HepG2 (cell line): ENCODE measurements around the gene ANKRD11. TPM values are rescaled to one million over a fixed set of nuclear protein-coding genes. Genes with fewer than 3 reads are reported as not detected.

ENCODE experiments used
- CHD2 ChIP-seq: IDR thresholded peaks from 2 replicates; pipeline ENCODE4 v1.6.1; 2011; ENCODE audit warnings: low read depth, low read length, improper control_type of control experiment
- FOXA3 ChIP-seq: IDR thresholded peaks from 2 replicates; pipeline ENCODE4 v1.6.1; 2016; ENCODE audit warnings: missing genetic modification reagents, missing compliant biosample characterization
- MBD4 ChIP-seq: IDR thresholded peaks from 2 replicates; pipeline ENCODE4 v1.6.1; 2012; ENCODE audit warnings: low read length, inconsistent platforms, borderline replicate concordance
- MEF2D ChIP-seq: sonication (generic); formaldehyde crosslinking; IDR thresholded peaks from 2 replicates; pipeline ENCODE4 v1.5.1; 2020; ENCODE audit warnings: mild to moderate bottlenecking, missing genetic modification reagents
- NR2C2 ChIP-seq: sonication (generic); formaldehyde crosslinking; IDR thresholded peaks from 2 replicates; pipeline ENCODE4 v1.4.0; 2020; ENCODE audit warnings: missing genetic modification reagents, mild to moderate bottlenecking, moderate library complexity, borderline replicate concordance
- SOX5 ChIP-seq: IDR thresholded peaks from 2 replicates; pipeline ENCODE4 v1.6.1; 2016; ENCODE audit warnings: borderline replicate concordance
- SP2 ChIP-seq: sonication (generic); formaldehyde crosslinking; IDR thresholded peaks from 2 replicates; pipeline ENCODE4 v1.5.1; 2020; ENCODE audit warnings: mild to moderate bottlenecking, missing genetic modification reagents
- TGIF2 ChIP-seq: IDR thresholded peaks from 2 replicates; pipeline ENCODE4 v1.6.1; 2016; ENCODE audit warnings: control low read depth, missing compliant biosample characterization
- TSC22D2 ChIP-seq: sonication (generic); formaldehyde crosslinking; IDR thresholded peaks from 2 replicates; pipeline ENCODE4 v1.5.1; 2020; ENCODE audit warnings: missing genetic modification reagents, mild to moderate bottlenecking, borderline replicate concordance
- ZNF224 ChIP-seq: sonication (generic); formaldehyde crosslinking; IDR thresholded peaks from 2 replicates; pipeline ENCODE4 v1.5.0; 2020; ENCODE audit warnings: mild to moderate bottlenecking, missing genetic modification reagents
- ZNF414 ChIP-seq: sonication (generic); formaldehyde crosslinking; IDR thresholded peaks from 2 replicates; pipeline ENCODE4 v1.5.0; 2020; ENCODE audit warnings: missing genetic modification reagents
- ZSCAN29 ChIP-seq: sonication (generic); formaldehyde crosslinking; conservative IDR thresholded peaks from 2 replicates; pipeline ENCODE4 v1.4.0; 2020; ENCODE audit warnings: mild to moderate bottlenecking, missing genetic modification reagents
- ZXDC ChIP-seq: sonication (generic); formaldehyde crosslinking; IDR thresholded peaks from 2 replicates; pipeline ENCODE4 v1.5.0; 2020; ENCODE audit warnings: mild to moderate bottlenecking, missing genetic modification reagents
- polyA plus RNA-seq, 8 experiments: library from polyadenylated mRNA; depleted of rRNA in 3 of 8; stranded (reverse) in 7 of 8; unstranded in 1 of 8; fragments of >200 nt; fragmentation: Illumina TruSeq in 4 of 8; extraction: Trizol in 4 of 8; gene quantifications; 2 replicates each; pipeline versions ENCODE4 v1.2.1 to v1.2.3, GENCODE V29; 2011 to 2016; ENCODE audit warnings: low read depth in 4 of 8, missing spikeins in 1 of 8, mixed read lengths in 1 of 8; ENCODE audit not compliant: insufficient read depth in 1 of 8
- total RNA-seq, 5 experiments: library from RNA; depleted of rRNA; stranded (reverse); fragments of >200 nt; fragmentation: Illumina TruSeq; extraction: Trizol; gene quantifications; 2 replicates each; pipeline ENCODE4 v1.2.3, GENCODE V29; 2016; ENCODE audit warnings: low read depth in 1 of 5
- TF ChIP-seq, protein P1 (sequence below): sonication (generic); formaldehyde crosslinking; IDR thresholded peaks from 2 replicates; pipeline ENCODE4 v1.4.0; 2020; ENCODE audit warnings: mild to moderate bottlenecking, missing genetic modification reagents, borderline replicate concordance
- TF ChIP-seq, protein P2 (sequence below): sonication (generic); formaldehyde crosslinking; IDR thresholded peaks from 2 replicates; pipeline ENCODE4 v1.4.0; 2020; ENCODE audit warnings: mild to moderate bottlenecking, missing genetic modification reagents

Gene ANKRD11
- total and polyA plus RNA-seq, 2 of the 13 experiments (the other 11 are each of a cell fraction or from before 2014, with no cell fraction given), result 21.4 to 38.4 TPM

DNA sequence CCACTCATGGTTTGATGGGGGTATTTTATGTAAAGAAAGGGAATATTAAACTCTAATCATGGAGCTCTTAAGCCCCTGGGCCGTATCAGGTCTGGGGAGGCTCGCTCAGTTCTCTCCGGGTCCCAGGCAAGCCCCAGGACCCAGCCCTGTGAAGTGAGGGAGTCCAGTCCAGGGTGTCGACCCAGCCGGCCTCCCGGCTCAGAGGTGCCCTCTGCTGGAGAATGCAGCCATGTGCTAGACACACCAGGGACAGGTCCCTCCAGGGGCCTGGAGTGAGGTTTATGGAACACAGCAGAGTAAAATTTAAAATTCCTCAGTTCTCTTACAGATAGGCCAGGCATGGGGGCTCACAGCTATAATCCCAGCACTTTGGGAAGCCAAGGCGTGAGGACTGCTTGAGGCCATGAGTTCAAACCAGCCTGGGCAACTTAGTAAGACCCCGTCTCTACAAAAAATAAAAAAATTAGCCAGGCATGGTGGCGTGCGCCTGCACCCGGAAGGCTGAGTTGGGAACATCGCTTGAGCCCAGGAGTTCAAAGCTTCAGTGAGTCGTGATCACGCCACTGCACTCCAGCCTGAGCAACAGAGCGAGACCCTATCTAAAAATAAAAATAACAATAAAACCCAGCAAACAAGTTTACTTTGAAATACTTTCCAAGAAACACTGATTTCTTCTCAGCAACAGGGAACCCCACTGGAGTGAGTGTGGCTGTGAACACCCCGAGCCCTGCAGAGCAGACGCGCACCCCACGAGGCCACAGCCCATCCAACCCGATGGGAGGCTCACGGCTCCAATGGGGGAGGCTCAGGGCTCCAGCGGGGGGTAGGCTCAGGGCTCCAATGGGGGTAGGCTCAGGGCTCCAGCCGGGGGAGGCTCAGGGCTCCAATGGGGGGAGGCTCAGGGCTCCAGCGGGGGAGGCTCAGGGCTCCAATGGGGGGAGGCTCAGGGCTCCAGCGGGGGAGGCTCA lies 200.6 kb downstream of the ANKRD11 start (continued):
- TF ChIP-seq TSC22D2 (peak; percentile 64; the same call in 1 of the 2 replicates), NR2C2 (no peak), ZNF224 (CRISPR knock-in tag) (no peak), ZSCAN29 (no peak), ZXDC (CRISPR knock-in tag) (no peak), MEF2D (CRISPR knock-in tag) (no peak), CHD2 (no peak), SOX5 (no peak), SP2 (CRISPR knock-in tag) (no peak), MBD4 (no peak), TGIF2 (CRISPR knock-in tag) (no peak), ZNF414 (no peak), FOXA3 (CRISPR knock-in tag) (no peak)
- TF ChIP-seq, protein P1, sequence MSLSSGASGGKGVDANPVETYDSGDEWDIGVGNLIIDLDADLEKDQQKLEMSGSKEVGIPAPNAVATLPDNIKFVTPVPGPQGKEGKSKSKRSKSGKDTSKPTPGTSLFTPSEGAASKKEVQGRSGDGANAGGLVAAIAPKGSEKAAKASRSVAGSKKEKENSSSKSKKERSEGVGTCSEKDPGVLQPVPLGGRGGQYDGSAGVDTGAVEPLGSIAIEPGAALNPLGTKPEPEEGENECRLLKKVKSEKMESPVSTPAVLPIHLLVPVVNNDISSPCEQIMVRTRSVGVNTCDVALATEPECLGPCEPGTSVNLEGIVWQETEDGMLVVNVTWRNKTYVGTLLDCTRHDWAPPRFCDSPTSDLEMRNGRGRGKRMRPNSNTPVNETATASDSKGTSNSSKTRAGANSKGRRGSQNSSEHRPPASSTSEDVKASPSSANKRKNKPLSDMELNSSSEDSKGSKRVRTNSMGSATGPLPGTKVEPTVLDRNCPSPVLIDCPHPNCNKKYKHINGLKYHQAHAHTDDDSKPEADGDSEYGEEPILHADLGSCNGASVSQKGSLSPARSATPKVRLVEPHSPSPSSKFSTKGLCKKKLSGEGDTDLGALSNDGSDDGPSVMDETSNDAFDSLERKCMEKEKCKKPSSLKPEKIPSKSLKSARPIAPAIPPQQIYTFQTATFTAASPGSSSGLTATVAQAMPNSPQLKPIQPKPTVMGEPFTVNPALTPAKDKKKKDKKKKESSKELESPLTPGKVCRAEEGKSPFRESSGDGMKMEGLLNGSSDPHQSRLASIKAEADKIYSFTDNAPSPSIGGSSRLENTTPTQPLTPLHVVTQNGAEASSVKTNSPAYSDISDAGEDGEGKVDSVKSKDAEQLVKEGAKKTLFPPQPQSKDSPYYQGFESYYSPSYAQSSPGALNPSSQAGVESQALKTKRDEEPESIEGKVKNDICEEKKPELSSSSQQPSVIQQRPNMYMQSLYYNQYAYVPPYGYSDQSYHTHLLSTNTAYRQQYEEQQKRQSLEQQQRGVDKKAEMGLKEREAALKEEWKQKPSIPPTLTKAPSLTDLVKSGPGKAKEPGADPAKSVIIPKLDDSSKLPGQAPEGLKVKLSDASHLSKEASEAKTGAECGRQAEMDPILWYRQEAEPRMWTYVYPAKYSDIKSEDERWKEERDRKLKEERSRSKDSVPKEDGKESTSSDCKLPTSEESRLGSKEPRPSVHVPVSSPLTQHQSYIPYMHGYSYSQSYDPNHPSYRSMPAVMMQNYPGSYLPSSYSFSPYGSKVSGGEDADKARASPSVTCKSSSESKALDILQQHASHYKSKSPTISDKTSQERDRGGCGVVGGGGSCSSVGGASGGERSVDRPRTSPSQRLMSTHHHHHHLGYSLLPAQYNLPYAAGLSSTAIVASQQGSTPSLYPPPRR, result 0 out of 2 replicates have a peak, but pooled peaks have one; percentile 22
- TF ChIP-seq, protein P2, sequence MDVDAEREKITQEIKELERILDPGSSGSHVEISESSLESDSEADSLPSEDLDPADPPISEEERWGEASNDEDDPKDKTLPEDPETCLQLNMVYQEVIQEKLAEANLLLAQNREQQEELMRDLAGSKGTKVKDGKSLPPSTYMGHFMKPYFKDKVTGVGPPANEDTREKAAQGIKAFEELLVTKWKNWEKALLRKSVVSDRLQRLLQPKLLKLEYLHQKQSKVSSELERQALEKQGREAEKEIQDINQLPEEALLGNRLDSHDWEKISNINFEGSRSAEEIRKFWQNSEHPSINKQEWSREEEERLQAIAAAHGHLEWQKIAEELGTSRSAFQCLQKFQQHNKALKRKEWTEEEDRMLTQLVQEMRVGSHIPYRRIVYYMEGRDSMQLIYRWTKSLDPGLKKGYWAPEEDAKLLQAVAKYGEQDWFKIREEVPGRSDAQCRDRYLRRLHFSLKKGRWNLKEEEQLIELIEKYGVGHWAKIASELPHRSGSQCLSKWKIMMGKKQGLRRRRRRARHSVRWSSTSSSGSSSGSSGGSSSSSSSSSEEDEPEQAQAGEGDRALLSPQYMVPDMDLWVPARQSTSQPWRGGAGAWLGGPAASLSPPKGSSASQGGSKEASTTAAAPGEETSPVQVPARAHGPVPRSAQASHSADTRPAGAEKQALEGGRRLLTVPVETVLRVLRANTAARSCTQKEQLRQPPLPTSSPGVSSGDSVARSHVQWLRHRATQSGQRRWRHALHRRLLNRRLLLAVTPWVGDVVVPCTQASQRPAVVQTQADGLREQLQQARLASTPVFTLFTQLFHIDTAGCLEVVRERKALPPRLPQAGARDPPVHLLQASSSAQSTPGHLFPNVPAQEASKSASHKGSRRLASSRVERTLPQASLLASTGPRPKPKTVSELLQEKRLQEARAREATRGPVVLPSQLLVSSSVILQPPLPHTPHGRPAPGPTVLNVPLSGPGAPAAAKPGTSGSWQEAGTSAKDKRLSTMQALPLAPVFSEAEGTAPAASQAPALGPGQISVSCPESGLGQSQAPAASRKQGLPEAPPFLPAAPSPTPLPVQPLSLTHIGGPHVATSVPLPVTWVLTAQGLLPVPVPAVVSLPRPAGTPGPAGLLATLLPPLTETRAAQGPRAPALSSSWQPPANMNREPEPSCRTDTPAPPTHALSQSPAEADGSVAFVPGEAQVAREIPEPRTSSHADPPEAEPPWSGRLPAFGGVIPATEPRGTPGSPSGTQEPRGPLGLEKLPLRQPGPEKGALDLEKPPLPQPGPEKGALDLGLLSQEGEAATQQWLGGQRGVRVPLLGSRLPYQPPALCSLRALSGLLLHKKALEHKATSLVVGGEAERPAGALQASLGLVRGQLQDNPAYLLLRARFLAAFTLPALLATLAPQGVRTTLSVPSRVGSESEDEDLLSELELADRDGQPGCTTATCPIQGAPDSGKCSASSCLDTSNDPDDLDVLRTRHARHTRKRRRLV (CRISPR knock-in tag), result no peak
